Gastrocnemius medialis (tissue), 4 donors: ENCODE results near the gene EGF. TPM values are rescaled to one million over a fixed set of nuclear protein-coding genes. Genes with fewer than 3 reads are reported as not detected.

Source experiments
- ATAC-seq, 2 donors: fragments of 150-250 bp; one replicate each; pipeline ENCODE4 v1.9.1; 2016
- DNase-seq, 2 donors: peaks; one replicate each; pipeline ENCODE4 v3.0.0-alpha.2; 2019
- H3K27ac ChIP-seq, 4 donors: fragments of 200-600 bp; sonication (generic); 1 replicate in 1 of 4; 2 replicates in 3 of 4; pipeline ENCODE4 v1.5.1; 2016 to 2018; ENCODE audit warnings: mild to moderate bottlenecking in 2 of 4, moderate library complexity in 1 of 4
- H3K27me3 ChIP-seq, 3 donors: fragments of 200-600 bp; sonication (generic) in 2 of 3; 1 replicate in 1 of 3; 2 replicates in 2 of 3; pipeline versions ENCODE4 v1.5.1 to v1.6.0; 2016 to 2019; ENCODE audit warnings: mild to moderate bottlenecking in 1 of 3, moderate library complexity in 1 of 3
- H3K36me3 ChIP-seq, 2 donors: fragments of 200-600 bp; sonication (generic) in 1 of 2; one replicate each; pipeline ENCODE4 v1.5.1; 2017 to 2018
- H3K4me1 ChIP-seq, 2 donors: fragments of 200-600 bp; sonication (generic) in 1 of 2; one replicate each; pipeline ENCODE4 v1.5.1; 2016 to 2017; ENCODE audit warnings: mild to moderate bottlenecking in 2 of 2
- H3K4me3 ChIP-seq, 4 donors: fragments of 200-600 bp; sonication (generic) in 3 of 4; 1 replicate in 1 of 4; 2 replicates in 3 of 4; pipeline ENCODE4 v1.5.1; 2016 to 2019; ENCODE audit warnings: mild to moderate bottlenecking in 2 of 4
- H3K9me3 ChIP-seq, 3 donors: fragments of 200-600 bp; sonication (generic) in 2 of 3; 1 replicate in 1 of 3; 2 replicates in 2 of 3; pipeline ENCODE4 v1.5.1; 2016 to 2019
- CTCF ChIP-seq, 5 experiments: fragments of 450-650 bp in 3 of 5; fragments of 200-600 bp in 2 of 5; sonication (generic) in 2 of 5; IDR thresholded peaks in 4 of 5; conservative IDR thresholded peaks in 1 of 5; 1 replicate in 4 of 5; 2 replicates in 1 of 5; pipeline ENCODE4 v1.5.1; 2016 to 2019; ENCODE audit warnings: antibody characterized with exemption in 5 of 5, mild to moderate bottlenecking in 3 of 5, moderate library complexity in 3 of 5
- POLR2A ChIP-seq, 2 donors: fragments of 450-650 bp; IDR thresholded peaks; one replicate each; pipeline ENCODE4 v1.6.1; 2017; ENCODE audit warnings: antibody characterized with exemption in 2 of 2, mild to moderate bottlenecking in 2 of 2, moderate library complexity in 2 of 2
- in situ Hi-C, 4 donors: fragments of 200-750 bp; cut with MboI; loops; one replicate each; pipeline versions ENCODE4 v1.15.0 to v1.8.0; 2017; ENCODE audit warnings: low sequenced_read_pairs in 4 of 4
- intact Hi-C: fragments of 100-400 bp; cut with DNase I; formaldehyde crosslinking; loops from one replicate; pipeline ENCODE4 v1.15.1; 2023; ENCODE audit warnings: low total_unique reads
- total RNA-seq, 4 donors: library from RNA; depleted of rRNA; stranded (reverse); fragments of >200 nt; gene quantifications; one replicate each; pipeline versions ENCODE4 v1.1.0 to v1.2.3, GENCODE V29; 2016

Gene EGF
- total RNA-seq, 4 donors from 2014 or later = 12.1 to 58.5 (median 21.3) TPM

- in situ Hi-C loops (no loop called here), intact Hi-C loops (loop anchor here (5.0 to 10.0 kb wide), 2 partner anchors 635 to 1923 kb away; partner anchors contain the start of gene HADH)
- TF ChIP-seq CTCF (IDR thresholded peaks at IDR 0.05 in 4 of 5, conservative IDR thresholded peaks at IDR 0.05 in 1 of 5) (no peak), POLR2A (IDR thresholded peaks at IDR 0.05) (no peak)
- no peaks in the 10 kb centered on the region for H3K9me3 ChIP-seq
- no peaks in the 10 kb centered on the region for H3K27me3 ChIP-seq
- no peak for ATAC-seq
- H3K27ac ChIP-seq = no peak overlapping the region
- H3K4me1 ChIP-seq = peaks cover 10% of the 10 kb centered on the region in 2 donors
- DNase-seq = no peak
- no peaks in the 10 kb centered on the region for H3K36me3 ChIP-seq
- H3K4me3 ChIP-seq = no peak overlapping the region
Observed at GRCh38 chr4:109910256-109910655, 2.4 kb upstream of the EGF start.

GRCh38 chr4:109913596-109914241 is 1.0 kb downstream of the EGF start:
- intact Hi-C loops = loop anchor here (5.0 to 10.0 kb wide), 2 partner anchors 631 to 1926 kb away; partner anchors contain the start of gene HADH
- no peaks in the 10 kb centered on the region for H3K36me3 ChIP-seq
- TF ChIP-seq CTCF (IDR thresholded peaks at IDR 0.05 in 4 of 5, conservative IDR thresholded peaks at IDR 0.05 in 1 of 5) (no peak), POLR2A (IDR thresholded peaks at IDR 0.05) (no peak)
- H3K9me3 ChIP-seq = no peaks in the 10 kb centered on the region
- in situ Hi-C loops = no loop called here
- ATAC-seq (peak; percentile 27 to 49), DNase-seq (no peak)
- H3K27me3 ChIP-seq = no peaks in the 10 kb centered on the region
- peak overlapping the region; percentile 59 to 75 (median 62) for H3K4me3 ChIP-seq
- peaks cover 24 to 28% of the 10 kb centered on the region in 2 donors for H3K4me1 ChIP-seq
- H3K27ac ChIP-seq = peak overlapping the region; percentile 91 to 96 (median 93)

- in situ Hi-C loops = no loop called here
- H3K4me3 ChIP-seq = peak overlapping the region; percentile 59 to 75 (median 62)
Observed at GRCh38 chr4:109914322-109914721, 1.6 kb downstream of the EGF start.

GRCh38 chr4:109915385-109916026 is 2.8 kb downstream of the EGF start:
- H3K4me1 ChIP-seq = peaks cover 24 to 45% of the 10 kb centered on the region in 2 donors
- intact Hi-C loops = loop anchor here (5.0 to 10.0 kb wide), 2 partner anchors 483 to 629 kb away; partner anchors contain the start of gene SEC24B
- no peaks in the 10 kb centered on the region for H3K27me3 ChIP-seq
- ATAC-seq = peak; percentile 72 to 73
- H3K27ac ChIP-seq = peak overlapping the region; percentile 91 to 96 (median 93)
- no peaks in the 10 kb centered on the region for H3K9me3 ChIP-seq
- DNase-seq = peak; percentile 30 to 32
- H3K4me3 ChIP-seq = peak overlapping the region; percentile 59 to 75 (median 62)
- peak in 1 of 2 donors; percentile 45 for TF ChIP-seq POLR2A (IDR thresholded peaks at IDR 0.05)
- TF ChIP-seq CTCF (IDR thresholded peaks at IDR 0.05 in 4 of 5, conservative IDR thresholded peaks at IDR 0.05 in 1 of 5) = no peak
- in situ Hi-C loops = no loop called here
- no peaks in the 10 kb centered on the region for H3K36me3 ChIP-seq

More at GRCh38 chr4:109914322-109914721, 1.6 kb downstream of the EGF start:
- no peak for TF ChIP-seq POLR2A (IDR thresholded peaks at IDR 0.05)
- TF ChIP-seq CTCF (IDR thresholded peaks at IDR 0.05 in 4 of 5, conservative IDR thresholded peaks at IDR 0.05 in 1 of 5) = no peak
- intact Hi-C loops = loop anchor here (5.0 to 10.0 kb wide), 2 partner anchors 630 to 1927 kb away; partner anchors contain the start of gene HADH
- no peaks in the 10 kb centered on the region for H3K9me3 ChIP-seq
- peak; percentile 0 to 5 for ATAC-seq
- H3K4me1 ChIP-seq = peaks cover 24 to 33% of the 10 kb centered on the region in 2 donors
- no peaks in the 10 kb centered on the region for H3K36me3 ChIP-seq
- H3K27me3 ChIP-seq = no peaks in the 10 kb centered on the region
- peak overlapping the region; percentile 91 to 96 (median 93) for H3K27ac ChIP-seq
- no peak for DNase-seq
